ENCODE data around the gene C12orf76. TPM values are rescaled to one million over a fixed set of nuclear protein-coding genes. Genes with fewer than 3 reads are reported as not detected.

Gene C12orf76
- total RNA-seq, 1 donor from 2014 or later = 24.4 TPM

GRCh38 chr12:110047297-110047940, 903 bp downstream of the C12orf76 start:
- Mint-ChIP-seq H3K4me1 (peaks cover 27% of the 10 kb centered on the region), H3K4me3 (peak overlapping the region; percentile 89), H3K36me3 (ENCODE audit: low read depth) (no peaks in the 10 kb centered on the region), H3K27ac (ENCODE audit: unreplicated experiment) (no peak overlapping the region), H3K9me3 (no peaks in the 10 kb centered on the region), H3K27me3 (ENCODE audit: low read depth) (no peaks in the 10 kb centered on the region)
- DNase-seq (ENCODE audit: low read depth, low spot score) = no peak
- no peak for TF ChIP-seq CTCF (conservative IDR thresholded peaks at IDR 0.05)

GRCh38 chr12:110046451-110047187, 1.7 kb downstream of the C12orf76 start:
- Mint-ChIP-seq H3K4me3 (peak overlapping the region; percentile 89), H3K36me3 (ENCODE audit: low read depth) (no peaks in the 10 kb centered on the region), H3K4me1 (peaks cover 27% of the 10 kb centered on the region), H3K27ac (ENCODE audit: unreplicated experiment) (no peak overlapping the region), H3K27me3 (ENCODE audit: low read depth) (no peaks in the 10 kb centered on the region), H3K9me3 (no peaks in the 10 kb centered on the region)
- no peak for DNase-seq (ENCODE audit: low read depth, low spot score)
- no peak for TF ChIP-seq CTCF (conservative IDR thresholded peaks at IDR 0.05)

GRCh38 chr12:110042264-110042663, 6.1 kb downstream of the C12orf76 start:
- Mint-ChIP-seq H3K27me3 (ENCODE audit: low read depth) (no peaks in the 10 kb centered on the region), H3K4me1 (peaks cover 28% of the 10 kb centered on the region), H3K36me3 (ENCODE audit: low read depth) (no peaks in the 10 kb centered on the region), H3K9me3 (no peaks in the 10 kb centered on the region), H3K4me3 (no peak overlapping the region), H3K27ac (ENCODE audit: unreplicated experiment) (no peak overlapping the region)
- DNase-seq (ENCODE audit: low read depth, low spot score) = no peak
- TF ChIP-seq CTCF (conservative IDR thresholded peaks at IDR 0.05) = no peak

- H3K27me3 Mint-ChIP-seq (ENCODE audit: low read depth) = no peaks in the 10 kb centered on the region
- H3K4me3 Mint-ChIP-seq = no peak overlapping the region
- no peak for TF ChIP-seq CTCF (conservative IDR thresholded peaks at IDR 0.05)
- DNase-seq (ENCODE audit: low read depth, low spot score) = no peak
- peak overlapping the region; percentile 5 for H3K27ac Mint-ChIP-seq (ENCODE audit: unreplicated experiment)
- H3K9me3 Mint-ChIP-seq = no peaks in the 10 kb centered on the region
- peaks cover 26% of the 10 kb centered on the region for H3K4me1 Mint-ChIP-seq
- H3K36me3 Mint-ChIP-seq (ENCODE audit: low read depth) = peaks cover 10% of the 10 kb centered on the region
Measured at GRCh38 chr12:110039085-110039807, 9.1 kb downstream of the C12orf76 start.

- H3K9me3 Mint-ChIP-seq = no peaks in the 10 kb centered on the region
Measured at GRCh38 chr12:110038741-110039084, 9.6 kb downstream of the C12orf76 start.

More at GRCh38 chr12:110038741-110039084, 9.6 kb downstream of the C12orf76 start:
- peaks cover 12% of the 10 kb centered on the region for H3K36me3 Mint-ChIP-seq (ENCODE audit: low read depth)
- no peaks in the 10 kb centered on the region for H3K27me3 Mint-ChIP-seq (ENCODE audit: low read depth)
- DNase-seq (ENCODE audit: low read depth, low spot score) = no peak
- no peak for TF ChIP-seq CTCF (conservative IDR thresholded peaks at IDR 0.05)
- H3K4me1 Mint-ChIP-seq = peaks cover 26% of the 10 kb centered on the region
- no peak overlapping the region for H3K4me3 Mint-ChIP-seq
- H3K27ac Mint-ChIP-seq (ENCODE audit: unreplicated experiment) = peak overlapping the region; percentile 5
